Effector memory CD4-positive, alpha-beta T cell (primary cell): ENCODE data around the gene PYDC2.

Source experiments
- DNase-seq, 3 donors: peaks; one replicate each; pipeline ENCODE4 v3.0.0-alpha.2; 2020
- H3K27ac ChIP-seq: 2 replicates; pipeline ENCODE4 v1.7.0; 2013; ENCODE audit warnings: mild to moderate bottlenecking, low read length, moderate library complexity; ENCODE audit not compliant: insufficient read depth, poor library complexity, severe bottlenecking
- H3K27me3 ChIP-seq: replicated peaks from 2 replicates; pipeline ENCODE4 v1.7.0; 2013; ENCODE audit warnings: mild to moderate bottlenecking, low read length; ENCODE audit not compliant: insufficient read depth, control insufficient read depth, poor library complexity, severe bottlenecking
- H3K36me3 ChIP-seq: 2 replicates; pipeline ENCODE4 v1.7.0; 2013; ENCODE audit warnings: mild to moderate bottlenecking, low read length, moderate library complexity; ENCODE audit not compliant: control insufficient read depth, insufficient read depth
- H3K4me1 ChIP-seq: 2 replicates; pipeline ENCODE4 v1.7.0; 2013; ENCODE audit warnings: low read length, mild to moderate bottlenecking; ENCODE audit not compliant: control insufficient read depth, insufficient read depth, poor library complexity, severe bottlenecking
- H3K4me3 ChIP-seq: 2 replicates; pipeline ENCODE4 v1.7.0; 2013; ENCODE audit warnings: low read length, low read depth, mild to moderate bottlenecking; ENCODE audit not compliant: insufficient read depth, poor library complexity, severe bottlenecking
- H3K9me3 ChIP-seq: 2 replicates; pipeline ENCODE4 v1.7.0; 2013; ENCODE audit warnings: mild to moderate bottlenecking, low read length, moderate library complexity; ENCODE audit not compliant: control insufficient read depth
- total RNA-seq, 3 donors: gene quantifications; one replicate each; lab custom pipeline; 2026; lab: John Stamatoyannopoulos, UW

The PYDC2 gene
- 0 reads per million in 3 donors for total RNA-seq

GRCh38 chr3:191461113-191461595, at the start of gene PYDC2:
TSS of gene PYDC2 (plus strand) at chr3:191461163. CDS start at chr3:191461163, 0 bp downstream.
- no peak within 1 kb of the TSS for H3K27ac ChIP-seq
- no peaks in the 10 kb centered on the region for H3K36me3 ChIP-seq
- H3K9me3 ChIP-seq = no peaks in the 10 kb centered on the region
- H3K27me3 ChIP-seq = no peaks in the 10 kb centered on the region
- DNase-seq = no peak
- no peaks in the 10 kb centered on the region for H3K4me1 ChIP-seq
- no peak within 1 kb of the TSS for H3K4me3 ChIP-seq

- DNase-seq = no peak
- Histone ChIP-seq H3K4me1 (no peaks in the 10 kb centered on the region), H3K9me3 (peaks cover 4% of the 10 kb centered on the region), H3K27me3 (no peaks in the 10 kb centered on the region), H3K27ac (no peak overlapping the region), H3K36me3 (no peaks in the 10 kb centered on the region), H3K4me3 (no peak overlapping the region)
Measured at GRCh38 chr3:191412759-191413158, 48.2 kb upstream of the PYDC2 start.

GRCh38 chr3:191414286-191414685, 46.7 kb upstream of the PYDC2 start:
- no peaks in the 10 kb centered on the region for H3K27me3 ChIP-seq
- no peaks in the 10 kb centered on the region for H3K4me1 ChIP-seq
- H3K4me3 ChIP-seq = no peak overlapping the region
- H3K27ac ChIP-seq = no peak overlapping the region
- DNase-seq = no peak
- H3K9me3 ChIP-seq = peaks cover 4% of the 10 kb centered on the region
- no peaks in the 10 kb centered on the region for H3K36me3 ChIP-seq

GRCh38 chr3:191414732-191415131, 46.2 kb upstream of the PYDC2 start:
- H3K9me3 ChIP-seq = peaks cover 2% of the 10 kb centered on the region
- H3K36me3 ChIP-seq = no peaks in the 10 kb centered on the region
- H3K4me3 ChIP-seq = no peak overlapping the region
- H3K4me1 ChIP-seq = no peaks in the 10 kb centered on the region
- no peak for DNase-seq
- no peak overlapping the region for H3K27ac ChIP-seq
- H3K27me3 ChIP-seq = no peaks in the 10 kb centered on the region

GRCh38 chr3:191415566-191415965, 45.4 kb upstream of the PYDC2 start:
- Histone ChIP-seq H3K36me3 (no peaks in the 10 kb centered on the region), H3K27me3 (no peaks in the 10 kb centered on the region), H3K27ac (no peak overlapping the region), H3K9me3 (no peaks in the 10 kb centered on the region), H3K4me3 (no peak overlapping the region), H3K4me1 (no peaks in the 10 kb centered on the region)
- DNase-seq = no peak

GRCh38 chr3:191417457-191417729, 43.6 kb upstream of the PYDC2 start:
- H3K9me3 ChIP-seq = no peaks in the 10 kb centered on the region
- H3K4me1 ChIP-seq = no peaks in the 10 kb centered on the region
- H3K4me3 ChIP-seq = no peak overlapping the region
- no peaks in the 10 kb centered on the region for H3K27me3 ChIP-seq
- no peak for DNase-seq
- no peak overlapping the region for H3K27ac ChIP-seq
- H3K36me3 ChIP-seq = no peaks in the 10 kb centered on the region

- no peak for DNase-seq
Measured at GRCh38 chr3:191420771-191421170, 40.2 kb upstream of the PYDC2 start.

GRCh38 chr3:191424881-191425280, 36.1 kb upstream of the PYDC2 start:
- no peaks in the 10 kb centered on the region for H3K9me3 ChIP-seq
- H3K27me3 ChIP-seq = no peaks in the 10 kb centered on the region
- no peak overlapping the region for H3K27ac ChIP-seq
- H3K4me3 ChIP-seq = no peak overlapping the region
- no peaks in the 10 kb centered on the region for H3K36me3 ChIP-seq
- DNase-seq = no peak
- no peaks in the 10 kb centered on the region for H3K4me1 ChIP-seq

More at GRCh38 chr3:191420771-191421170, 40.2 kb upstream of the PYDC2 start:
- H3K36me3 ChIP-seq = no peaks in the 10 kb centered on the region
- no peaks in the 10 kb centered on the region for H3K9me3 ChIP-seq
- H3K27me3 ChIP-seq = no peaks in the 10 kb centered on the region
- no peak overlapping the region for H3K27ac ChIP-seq
- no peaks in the 10 kb centered on the region for H3K4me1 ChIP-seq
- H3K4me3 ChIP-seq = no peak overlapping the region

- H3K4me1 ChIP-seq = no peaks in the 10 kb centered on the region
- no peaks in the 10 kb centered on the region for H3K9me3 ChIP-seq
- no peak overlapping the region for H3K27ac ChIP-seq
- no peak overlapping the region for H3K4me3 ChIP-seq
- no peaks in the 10 kb centered on the region for H3K27me3 ChIP-seq
- H3K36me3 ChIP-seq = no peaks in the 10 kb centered on the region
- DNase-seq = no peak
Measured at GRCh38 chr3:191425322-191425734, 35.6 kb upstream of the PYDC2 start.

GRCh38 chr3:191426311-191426710, 34.7 kb upstream of the PYDC2 start:
- Histone ChIP-seq H3K4me1 (no peaks in the 10 kb centered on the region), H3K27ac (no peak overlapping the region), H3K9me3 (no peaks in the 10 kb centered on the region), H3K27me3 (no peaks in the 10 kb centered on the region), H3K36me3 (no peaks in the 10 kb centered on the region), H3K4me3 (no peak overlapping the region)
- DNase-seq = no peak

GRCh38 chr3:191428177-191428576, 32.8 kb upstream of the PYDC2 start:
- Histone ChIP-seq H3K9me3 (no peaks in the 10 kb centered on the region), H3K4me3 (no peak overlapping the region)
- DNase-seq = no peak

More at GRCh38 chr3:191428177-191428576, 32.8 kb upstream of the PYDC2 start:
- Histone ChIP-seq H3K36me3 (no peaks in the 10 kb centered on the region), H3K4me1 (no peaks in the 10 kb centered on the region), H3K27me3 (no peaks in the 10 kb centered on the region), H3K27ac (no peak overlapping the region)
